ENCODE data around the gene CAPN13.

The CAPN13 gene

GRCh38 chr2:30721668-30722647 is 85.3 kb downstream of the CAPN13 start:
- DNase-seq = no peak

- no peak for DNase-seq
These were observed 86.0 kb downstream of the CAPN13 start for GRCh38 chr2:30721241-30721640.

GRCh38 chr2:30717081-30717650 is 90.1 kb downstream of the CAPN13 start:
- DNase-seq = no peak

GRCh38 chr2:30716123-30716900 is 90.9 kb downstream of the CAPN13 start:
- DNase-seq = no peak

- no peak for DNase-seq
These were observed 92.2 kb downstream of the CAPN13 start for GRCh38 chr2:30714811-30715709.

- DNase-seq = no peak
These were observed 93.5 kb downstream of the CAPN13 start for GRCh38 chr2:30713698-30714097.

- peak; percentile 90 to 95 for DNase-seq
These were observed 95.6 kb downstream of the CAPN13 start for GRCh38 chr2:30711646-30712085.

GRCh38 chr2:30710461-30710860 is 96.8 kb downstream of the CAPN13 start:
- DNase-seq = no peak

GRCh38 chr2:30710016-30710415 is 97.2 kb downstream of the CAPN13 start:
- DNase-seq = no peak

- DNase-seq = no peak
These were observed 97.7 kb downstream of the CAPN13 start for GRCh38 chr2:30709516-30709915.

- peak in 1 of 2 experiments; percentile 43 for DNase-seq
These were observed 98.6 kb downstream of the CAPN13 start for GRCh38 chr2:30708491-30709290.

GRCh38 chr2:30707304-30707903 is 99.8 kb downstream of the CAPN13 start:
- no peak for DNase-seq

- peak; percentile 33 to 73 for DNase-seq
These were observed 100.5 kb downstream of the CAPN13 start for GRCh38 chr2:30706534-30707303.

GRCh38 chr2:30705711-30706533 is 101.3 kb downstream of the CAPN13 start:
- no peak for DNase-seq

- DNase-seq = no peak
These were observed 102.2 kb downstream of the CAPN13 start for GRCh38 chr2:30705056-30705455.

GRCh38 chr2:30704309-30705020 is 102.8 kb downstream of the CAPN13 start:
- no peak for DNase-seq

GRCh38 chr2:30702694-30703093 is 104.6 kb downstream of the CAPN13 start:
- no peak for DNase-seq

- DNase-seq = no peak
These were observed 105.5 kb downstream of the CAPN13 start for GRCh38 chr2:30701782-30702181.

All from NCI-H526 (cell line).